PC-9 (cell line): ENCODE results near the gene RPS2.

Experiments
- EZH2 ChIP-seq: fragments of 200-600 bp; sonication (generic); IDR thresholded peaks from 2 replicates; pipeline ENCODE4 v1.8.0; 2017; ENCODE audit warnings: antibody characterized with exemption, low read depth
- TF ChIP-seq, protein P1 (sequence below): fragments of 200-600 bp; sonication (generic); conservative IDR thresholded peaks from 2 replicates; pipeline ENCODE4 v1.6.1; 2017; ENCODE audit warnings: mixed run types, antibody characterized with exemption, mild to moderate bottlenecking, moderate library complexity

DNA sequence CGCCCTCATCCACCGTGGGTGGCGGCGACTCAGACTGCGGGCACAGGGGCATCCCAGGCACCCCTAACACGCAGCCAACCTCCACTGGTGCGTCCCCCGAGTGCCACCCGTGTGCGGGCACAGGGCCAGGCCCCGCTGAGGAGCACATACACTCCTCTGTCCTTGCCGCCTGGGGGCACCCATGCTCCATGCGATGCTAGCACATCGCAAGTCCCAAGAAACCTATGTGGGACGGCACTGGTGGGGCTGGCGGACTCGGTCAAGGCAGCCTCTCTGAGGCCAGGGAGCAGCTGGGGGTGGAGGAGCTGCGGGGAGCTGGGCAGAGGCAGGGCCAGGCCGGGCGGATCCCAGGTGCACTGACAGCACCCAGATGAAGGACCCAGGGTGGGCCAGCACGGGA is 41.0 kb upstream of the RPS2 start:
- TF ChIP-seq, protein P1, sequence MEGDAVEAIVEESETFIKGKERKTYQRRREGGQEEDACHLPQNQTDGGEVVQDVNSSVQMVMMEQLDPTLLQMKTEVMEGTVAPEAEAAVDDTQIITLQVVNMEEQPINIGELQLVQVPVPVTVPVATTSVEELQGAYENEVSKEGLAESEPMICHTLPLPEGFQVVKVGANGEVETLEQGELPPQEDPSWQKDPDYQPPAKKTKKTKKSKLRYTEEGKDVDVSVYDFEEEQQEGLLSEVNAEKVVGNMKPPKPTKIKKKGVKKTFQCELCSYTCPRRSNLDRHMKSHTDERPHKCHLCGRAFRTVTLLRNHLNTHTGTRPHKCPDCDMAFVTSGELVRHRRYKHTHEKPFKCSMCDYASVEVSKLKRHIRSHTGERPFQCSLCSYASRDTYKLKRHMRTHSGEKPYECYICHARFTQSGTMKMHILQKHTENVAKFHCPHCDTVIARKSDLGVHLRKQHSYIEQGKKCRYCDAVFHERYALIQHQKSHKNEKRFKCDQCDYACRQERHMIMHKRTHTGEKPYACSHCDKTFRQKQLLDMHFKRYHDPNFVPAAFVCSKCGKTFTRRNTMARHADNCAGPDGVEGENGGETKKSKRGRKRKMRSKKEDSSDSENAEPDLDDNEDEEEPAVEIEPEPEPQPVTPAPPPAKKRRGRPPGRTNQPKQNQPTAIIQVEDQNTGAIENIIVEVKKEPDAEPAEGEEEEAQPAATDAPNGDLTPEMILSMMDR, result no peak
- TF ChIP-seq EZH2, result no peak
